Fibroblast of lung (primary cell): ENCODE data around the gene TBC1D25.

ENCODE experiments used
- CTCF ChIP-seq, 2 donors: IDR thresholded peaks in 1 of 2; conservative IDR thresholded peaks in 1 of 2; 1 replicate in 1 of 2; 2 replicates in 1 of 2; pipeline ENCODE4 v1.5.1; 2011 to 2012; ENCODE audit warnings: low read length in 2 of 2, control low read depth in 1 of 2, inconsistent platforms in 1 of 2, low read depth in 1 of 2, mild to moderate bottlenecking in 1 of 2
- EZH2 ChIP-seq: IDR thresholded peaks from 2 replicates; pipeline ENCODE4 v1.5.1; 2012; ENCODE audit warnings: low read length, control low read depth, mild to moderate bottlenecking; ENCODE audit errors: missing control alignments

DNA sequence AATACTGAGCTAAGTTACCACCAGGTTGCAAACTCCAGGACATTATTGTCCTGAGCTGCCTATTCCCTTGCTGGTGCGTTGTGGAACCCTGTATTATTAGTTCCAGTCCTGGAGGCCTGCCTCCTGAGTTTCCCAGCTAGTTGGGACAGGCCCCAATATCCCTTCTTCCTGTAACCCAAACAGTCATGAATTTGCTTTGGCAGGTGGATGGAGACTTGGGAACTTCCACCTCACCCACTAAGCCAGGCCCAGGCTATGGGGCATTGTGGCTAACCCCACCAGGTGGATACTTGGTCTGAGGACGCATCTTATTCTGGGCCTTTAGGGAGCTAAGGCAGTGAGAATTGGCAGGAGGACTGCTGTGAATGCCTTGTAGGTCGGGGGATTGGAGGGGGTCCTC lies 39.7 kb downstream of the TBC1D25 start:
- no peak for TF ChIP-seq CTCF (conservative IDR thresholded peaks at IDR 0.05 in 1 of 2, IDR thresholded peaks at IDR 0.05 in 1 of 2; ENCODE audit: low read depth in 1 of 2, low read length in 2 of 2)
- no peak for TF ChIP-seq EZH2
